HEK293 (cell line): Measurements from ENCODE around the gene ZYG11B.

Experiments
- CTCF ChIA-PET: fragments of 350-600 bp; formaldehyde crosslinking; extraction: SDS; loops from one replicate; lab custom pipeline; 2021; ENCODE audit warnings: antibody characterized with exemption; lab: Yijun Ruan, JAX
- POLR2A ChIA-PET: fragments of 300-600 bp; formaldehyde crosslinking; extraction: SDS; loops from one replicate; lab custom pipeline; 2020; ENCODE audit warnings: antibody characterized with exemption, inconsistent platforms; lab: Yijun Ruan, JAX
- H3K27ac ChIP-seq: fragments of 200-500 bp; sonication (Bioruptor generic); 2 replicates; pipeline ENCODE4 v1.5.1; 2014; ENCODE audit warnings: low read depth, low read length, control low read depth, inconsistent platforms; ENCODE audit errors: extremely low read depth
- H3K36me3 ChIP-seq, 2 experiments: fragments of 200-500 bp in 1 of 2; sonication (Bioruptor generic) in 1 of 2; 1 replicate in 1 of 2; 2 replicates in 1 of 2; pipeline ENCODE4 v1.5.1; 2014 to 2017; ENCODE audit warnings: inconsistent platforms in 2 of 2, low read length in 2 of 2; ENCODE audit not compliant: control insufficient read depth in 2 of 2, insufficient read depth in 1 of 2
- H3K4me1 ChIP-seq: fragments of 200-500 bp; sonication (Bioruptor generic); 2 replicates; pipeline ENCODE4 v1.5.1; 2014; ENCODE audit warnings: mild to moderate bottlenecking, low read length, inconsistent platforms; ENCODE audit not compliant: control insufficient read depth, insufficient read depth
- H3K4me3 ChIP-seq: 2 replicates; pipeline ENCODE4 v1.5.1; 2011; ENCODE audit warnings: low read depth, mild to moderate bottlenecking, control low read depth, low read length, moderate library complexity
- H3K9me3 ChIP-seq: fragments of 200-500 bp; sonication (Bioruptor generic); 2 replicates; pipeline ENCODE4 v1.5.1; 2014; ENCODE audit warnings: low read depth, low read length, inconsistent platforms; ENCODE audit not compliant: control insufficient read depth, insufficient read depth
- GLIS2 ChIP-seq: fragments of 450-650 bp; formaldehyde crosslinking; IDR thresholded peaks from 2 replicates; pipeline ENCODE4 v1.5.1; 2016; ENCODE audit warnings: missing biosample characterization, missing genetic modification characterization
- HOXA7 ChIP-seq: sonication (generic); formaldehyde crosslinking; IDR thresholded peaks from 2 replicates; pipeline ENCODE4 v1.8.1; 2022; ENCODE audit warnings: missing genetic modification reagents, borderline replicate concordance
- HOXC10 ChIP-seq: sonication (generic); formaldehyde crosslinking; IDR thresholded peaks from 2 replicates; pipeline ENCODE4 v1.8.1; 2023; ENCODE audit warnings: mild to moderate bottlenecking, missing genetic modification reagents
- MEIS1 ChIP-seq: sonication (generic); formaldehyde crosslinking; IDR thresholded peaks from 2 replicates; pipeline ENCODE4 v1.8.1; 2022; ENCODE audit warnings: missing genetic modification reagents, mild to moderate bottlenecking, borderline replicate concordance
- MZF1 ChIP-seq: fragments of 450-650 bp; formaldehyde crosslinking; IDR thresholded peaks from 2 replicates; pipeline ENCODE4 v1.5.1; 2017; ENCODE audit warnings: missing biosample characterization, missing genetic modification characterization, borderline replicate concordance
- PRDM1 ChIP-seq: fragments of 450-650 bp; formaldehyde crosslinking; IDR thresholded peaks from 2 replicates; pipeline ENCODE4; 2016; ENCODE audit warnings: missing biosample characterization, missing genetic modification characterization
- SCRT1 ChIP-seq: fragments of 450-650 bp; formaldehyde crosslinking; IDR thresholded peaks from 2 replicates; pipeline ENCODE4 v1.5.1; 2016; ENCODE audit warnings: missing biosample characterization, missing genetic modification characterization, borderline replicate concordance
- SCRT2 ChIP-seq: fragments of 450-650 bp; formaldehyde crosslinking; IDR thresholded peaks from 2 replicates; pipeline ENCODE4 v1.5.1; 2016; ENCODE audit warnings: missing biosample characterization, missing genetic modification characterization
- ZBTB21 ChIP-seq: fragments of 450-650 bp; formaldehyde crosslinking; IDR thresholded peaks from 2 replicates; pipeline ENCODE4 v1.5.1; 2017; ENCODE audit warnings: missing biosample characterization, missing genetic modification characterization
- ZNF140 ChIP-seq: fragments of 450-650 bp; formaldehyde crosslinking; IDR thresholded peaks from 2 replicates; pipeline ENCODE4 v1.5.1; 2016; ENCODE audit warnings: missing biosample characterization, missing genetic modification characterization
- ZNF174 ChIP-seq: fragments of 450-650 bp; formaldehyde crosslinking; IDR thresholded peaks from 2 replicates; pipeline ENCODE4 v1.5.0; 2017; ENCODE audit warnings: missing biosample characterization, mild to moderate bottlenecking, missing genetic modification characterization
- ZNF214 ChIP-seq: fragments of 450-650 bp; formaldehyde crosslinking; IDR thresholded peaks from 2 replicates; pipeline ENCODE4 v1.5.1; 2017; ENCODE audit warnings: missing biosample characterization, mild to moderate bottlenecking, missing genetic modification characterization, borderline replicate concordance
- ZNF23 ChIP-seq: fragments of 450-650 bp; formaldehyde crosslinking; IDR thresholded peaks from 2 replicates; pipeline ENCODE4 v1.5.1; 2016; ENCODE audit warnings: missing biosample characterization, missing genetic modification characterization, borderline replicate concordance
- ZNF311 ChIP-seq: fragments of 450-650 bp; formaldehyde crosslinking; IDR thresholded peaks from 2 replicates; pipeline ENCODE4 v1.5.1; 2017; ENCODE audit warnings: missing biosample characterization, missing genetic modification characterization, borderline replicate concordance
- ZNF350 ChIP-seq: fragments of 450-650 bp; formaldehyde crosslinking; IDR thresholded peaks from 2 replicates; pipeline ENCODE4 v1.5.0; 2017; ENCODE audit warnings: missing biosample characterization, mild to moderate bottlenecking, missing genetic modification characterization
- ZNF366 ChIP-seq: fragments of 450-650 bp; formaldehyde crosslinking; conservative IDR thresholded peaks from 2 replicates; pipeline ENCODE4 v1.5.1; 2016; ENCODE audit warnings: missing biosample characterization, missing genetic modification characterization
- ZNF473 ChIP-seq: fragments of 450-650 bp; formaldehyde crosslinking; IDR thresholded peaks from 2 replicates; pipeline ENCODE4 v1.5.1; 2017; ENCODE audit warnings: missing biosample characterization, missing genetic modification characterization
- ZNF510 ChIP-seq: fragments of 450-650 bp; formaldehyde crosslinking; IDR thresholded peaks from 2 replicates; pipeline ENCODE4 v1.5.1; 2018; ENCODE audit warnings: mild to moderate bottlenecking, missing genetic modification characterization, missing biosample characterization; ENCODE audit not compliant: insufficient replicate concordance
- ZNF530 ChIP-seq: fragments of 450-650 bp; formaldehyde crosslinking; IDR thresholded peaks from 2 replicates; pipeline ENCODE4 v1.5.1; 2016; ENCODE audit warnings: low read depth, missing biosample characterization, missing genetic modification characterization
- ZNF596 ChIP-seq: fragments of 450-650 bp; IDR thresholded peaks from 2 replicates; pipeline ENCODE4 v1.5.0; 2018; ENCODE audit warnings: missing biosample characterization, mild to moderate bottlenecking, missing genetic modification characterization, moderate library complexity
- ZNF624 ChIP-seq: fragments of 450-650 bp; formaldehyde crosslinking; IDR thresholded peaks from 2 replicates; pipeline ENCODE4 v1.5.1; 2017; ENCODE audit warnings: missing biosample characterization, missing genetic modification characterization
- ZNF629 ChIP-seq: fragments of 450-650 bp; formaldehyde crosslinking; IDR thresholded peaks from 2 replicates; pipeline ENCODE4 v1.5.1; 2017; ENCODE audit warnings: missing biosample characterization, missing genetic modification characterization
- ZNF830 ChIP-seq: fragments of 450-650 bp; IDR thresholded peaks from 2 replicates; pipeline ENCODE4 v1.5.0; 2018; ENCODE audit warnings: missing biosample characterization, missing genetic modification characterization, low read depth, mild to moderate bottlenecking, moderate library complexity
- ZSCAN16 ChIP-seq: fragments of 450-650 bp; formaldehyde crosslinking; IDR thresholded peaks from 2 replicates; pipeline ENCODE4 v1.5.1; 2016; ENCODE audit warnings: missing biosample characterization, missing genetic modification characterization
- ZSCAN23 ChIP-seq: fragments of 450-650 bp; formaldehyde crosslinking; IDR thresholded peaks from 2 replicates; pipeline ENCODE4 v1.5.1; 2016; ENCODE audit warnings: missing biosample characterization, missing genetic modification characterization
- TF ChIP-seq, protein P1 (sequence below): fragments of 450-650 bp; formaldehyde crosslinking; IDR thresholded peaks from 2 replicates; pipeline ENCODE4 v1.5.1; 2016; ENCODE audit warnings: missing biosample characterization, missing genetic modification characterization
- TF ChIP-seq, protein P2 (sequence below): fragments of 450-650 bp; formaldehyde crosslinking; IDR thresholded peaks from 2 replicates; pipeline ENCODE4 v1.5.1; 2016; ENCODE audit warnings: missing biosample characterization, missing genetic modification characterization
- TF ChIP-seq, protein P3 (sequence below): fragments of 450-650 bp; formaldehyde crosslinking; IDR thresholded peaks from 2 replicates; pipeline ENCODE4 v1.5.1; 2016; ENCODE audit warnings: missing biosample characterization, missing genetic modification characterization
- TF ChIP-seq, protein P4 (sequence below): fragments of 450-650 bp; formaldehyde crosslinking; IDR thresholded peaks from 2 replicates; pipeline ENCODE4 v1.5.1; 2017; ENCODE audit warnings: missing biosample characterization, missing genetic modification characterization
- TF ChIP-seq, protein P5 (sequence below): fragments of 450-650 bp; formaldehyde crosslinking; IDR thresholded peaks from 2 replicates; pipeline ENCODE4 v1.5.1; 2016; ENCODE audit warnings: missing biosample characterization, missing genetic modification characterization
- TF ChIP-seq, protein P6 (sequence below): fragments of 450-650 bp; formaldehyde crosslinking; IDR thresholded peaks from 2 replicates; pipeline ENCODE4; 2016; ENCODE audit warnings: missing biosample characterization, missing genetic modification characterization

Gene ZYG11B

DNA sequence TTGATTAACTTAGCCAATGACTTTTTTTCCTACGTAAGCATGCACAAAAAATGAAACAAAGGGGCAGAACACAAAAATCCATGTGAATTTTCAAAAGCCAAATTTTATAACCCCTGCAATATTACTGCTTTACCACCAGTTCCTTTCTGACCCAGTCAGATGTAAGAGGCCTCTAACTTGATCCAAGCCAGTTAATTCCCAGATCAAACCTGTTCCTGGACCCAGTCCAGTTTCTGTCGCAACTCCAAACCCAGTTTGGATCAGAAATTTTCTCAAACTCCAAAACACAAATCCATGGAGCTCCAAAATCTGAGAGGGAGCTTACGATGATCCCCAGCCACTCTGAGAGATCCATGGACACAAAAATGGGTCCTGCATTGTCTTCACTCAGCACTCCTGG, 108.5 kb downstream of the ZYG11B start:
- TF ChIP-seq, protein P1, sequence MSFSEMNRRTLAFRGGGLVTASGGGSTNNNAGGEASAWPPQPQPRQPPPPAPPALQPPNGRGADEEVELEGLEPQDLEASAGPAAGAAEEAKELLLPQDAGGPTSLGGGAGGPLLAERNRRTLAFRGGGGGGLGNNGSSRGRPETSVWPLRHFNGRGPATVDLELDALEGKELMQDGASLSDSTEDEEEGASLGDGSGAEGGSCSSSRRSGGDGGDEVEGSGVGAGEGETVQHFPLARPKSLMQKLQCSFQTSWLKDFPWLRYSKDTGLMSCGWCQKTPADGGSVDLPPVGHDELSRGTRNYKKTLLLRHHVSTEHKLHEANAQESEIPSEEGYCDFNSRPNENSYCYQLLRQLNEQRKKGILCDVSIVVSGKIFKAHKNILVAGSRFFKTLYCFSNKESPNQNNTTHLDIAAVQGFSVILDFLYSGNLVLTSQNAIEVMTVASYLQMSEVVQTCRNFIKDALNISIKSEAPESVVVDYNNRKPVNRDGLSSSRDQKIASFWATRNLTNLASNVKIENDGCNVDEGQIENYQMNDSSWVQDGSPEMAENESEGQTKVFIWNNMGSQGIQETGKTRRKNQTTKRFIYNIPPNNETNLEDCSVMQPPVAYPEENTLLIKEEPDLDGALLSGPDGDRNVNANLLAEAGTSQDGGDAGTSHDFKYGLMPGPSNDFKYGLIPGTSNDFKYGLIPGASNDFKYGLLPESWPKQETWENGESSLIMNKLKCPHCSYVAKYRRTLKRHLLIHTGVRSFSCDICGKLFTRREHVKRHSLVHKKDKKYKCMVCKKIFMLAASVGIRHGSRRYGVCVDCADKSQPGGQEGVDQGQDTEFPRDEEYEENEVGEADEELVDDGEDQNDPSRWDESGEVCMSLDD, result no peak
- TF ChIP-seq, protein P2, sequence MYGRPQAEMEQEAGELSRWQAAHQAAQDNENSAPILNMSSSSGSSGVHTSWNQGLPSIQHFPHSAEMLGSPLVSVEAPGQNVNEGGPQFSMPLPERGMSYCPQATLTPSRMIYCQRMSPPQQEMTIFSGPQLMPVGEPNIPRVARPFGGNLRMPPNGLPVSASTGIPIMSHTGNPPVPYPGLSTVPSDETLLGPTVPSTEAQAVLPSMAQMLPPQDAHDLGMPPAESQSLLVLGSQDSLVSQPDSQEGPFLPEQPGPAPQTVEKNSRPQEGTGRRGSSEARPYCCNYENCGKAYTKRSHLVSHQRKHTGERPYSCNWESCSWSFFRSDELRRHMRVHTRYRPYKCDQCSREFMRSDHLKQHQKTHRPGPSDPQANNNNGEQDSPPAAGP, result no peak
- TF ChIP-seq ZNF596 (tag by site-specific recombination), result no peak
- TF ChIP-seq ZNF629 (tag by site-specific recombination), result no peak
- TF ChIP-seq SCRT1, result no peak
- no peak for TF ChIP-seq ZSCAN16
- no peak for TF ChIP-seq ZNF624 (tag by site-specific recombination)
- TF ChIP-seq GLIS2 (tag by site-specific recombination), result no peak
- no peak for TF ChIP-seq ZNF311 (tag by site-specific recombination)
- TF ChIP-seq, protein P3, sequence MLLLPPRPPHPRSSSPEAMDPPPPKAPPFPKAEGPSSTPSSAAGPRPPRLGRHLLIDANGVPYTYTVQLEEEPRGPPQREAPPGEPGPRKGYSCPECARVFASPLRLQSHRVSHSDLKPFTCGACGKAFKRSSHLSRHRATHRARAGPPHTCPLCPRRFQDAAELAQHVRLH (tag by site-specific recombination), result no peak
- no peak for TF ChIP-seq HOXA7 (CRISPR knock-in tag)
- no peak for TF ChIP-seq ZNF174
- no peak for TF ChIP-seq PRDM1 (tag by site-specific recombination)
- TF ChIP-seq ZBTB21, result no peak
- TF ChIP-seq ZNF366 (tag by site-specific recombination), result no peak
- TF ChIP-seq, protein P4, sequence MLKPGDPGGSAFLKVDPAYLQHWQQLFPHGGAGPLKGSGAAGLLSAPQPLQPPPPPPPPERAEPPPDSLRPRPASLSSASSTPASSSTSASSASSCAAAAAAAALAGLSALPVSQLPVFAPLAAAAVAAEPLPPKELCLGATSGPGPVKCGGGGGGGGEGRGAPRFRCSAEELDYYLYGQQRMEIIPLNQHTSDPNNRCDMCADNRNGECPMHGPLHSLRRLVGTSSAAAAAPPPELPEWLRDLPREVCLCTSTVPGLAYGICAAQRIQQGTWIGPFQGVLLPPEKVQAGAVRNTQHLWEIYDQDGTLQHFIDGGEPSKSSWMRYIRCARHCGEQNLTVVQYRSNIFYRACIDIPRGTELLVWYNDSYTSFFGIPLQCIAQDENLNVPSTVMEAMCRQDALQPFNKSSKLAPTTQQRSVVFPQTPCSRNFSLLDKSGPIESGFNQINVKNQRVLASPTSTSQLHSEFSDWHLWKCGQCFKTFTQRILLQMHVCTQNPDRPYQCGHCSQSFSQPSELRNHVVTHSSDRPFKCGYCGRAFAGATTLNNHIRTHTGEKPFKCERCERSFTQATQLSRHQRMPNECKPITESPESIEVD (tag by site-specific recombination), result no peak
- TF ChIP-seq, protein P5, sequence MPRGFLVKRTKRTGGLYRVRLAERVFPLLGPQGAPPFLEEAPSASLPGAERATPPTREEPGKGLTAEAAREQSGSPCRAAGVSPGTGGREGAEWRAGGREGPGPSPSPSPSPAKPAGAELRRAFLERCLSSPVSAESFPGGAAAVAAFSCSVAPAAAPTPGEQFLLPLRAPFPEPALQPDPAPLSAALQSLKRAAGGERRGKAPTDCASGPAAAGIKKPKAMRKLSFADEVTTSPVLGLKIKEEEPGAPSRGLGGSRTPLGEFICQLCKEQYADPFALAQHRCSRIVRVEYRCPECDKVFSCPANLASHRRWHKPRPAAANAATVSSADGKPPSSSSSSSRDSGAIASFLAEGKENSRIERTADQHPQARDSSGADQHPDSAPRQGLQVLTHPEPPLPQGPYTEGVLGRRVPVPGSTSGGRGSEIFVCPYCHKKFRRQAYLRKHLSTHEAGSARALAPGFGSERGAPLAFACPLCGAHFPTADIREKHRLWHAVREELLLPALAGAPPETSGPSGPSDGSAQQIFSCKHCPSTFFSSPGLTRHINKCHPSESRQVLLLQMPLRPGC, result no peak
- TF ChIP-seq SCRT2 (tag by site-specific recombination), result no peak
- no peak for TF ChIP-seq ZSCAN23 (tag by site-specific recombination)
- Histone ChIP-seq H3K4me3 (no peak overlapping the region), H3K36me3 (no peaks in the 10 kb centered on the region), H3K9me3 (no peaks in the 10 kb centered on the region), H3K27ac (no peak overlapping the region), H3K4me1 (no peaks in the 10 kb centered on the region)
- ChIA-PET POLR2A (no interaction called here), CTCF (no interaction called here)

DNA sequence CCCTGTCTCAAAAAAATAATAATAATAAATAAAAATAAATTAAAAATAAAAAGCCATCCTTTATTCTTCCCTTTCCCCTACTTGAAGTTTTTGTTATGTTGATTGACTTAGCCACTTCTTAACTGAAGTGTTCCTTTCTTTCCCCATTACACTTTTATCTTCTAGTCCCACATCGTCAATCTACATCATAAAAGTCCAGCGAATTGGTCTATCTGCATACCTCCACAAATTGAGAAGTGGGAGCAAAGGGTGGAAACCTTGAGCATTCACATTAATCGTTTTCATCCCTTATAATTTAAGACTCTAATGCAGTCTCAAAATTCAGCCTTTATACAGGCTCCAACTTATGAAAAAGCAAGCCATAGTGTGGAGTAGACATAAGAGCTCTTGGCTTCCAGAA, 109.8 kb downstream of the ZYG11B start:
- Histone ChIP-seq H3K27ac (no peak overlapping the region), H3K4me1 (no peaks in the 10 kb centered on the region), H3K9me3 (no peaks in the 10 kb centered on the region), H3K4me3 (no peak overlapping the region), H3K36me3 (no peaks in the 10 kb centered on the region)
- POLR2A ChIA-PET, result no interaction called here
- TF ChIP-seq ZNF350 (no peak), MZF1 (tag by site-specific recombination) (no peak), HOXC10 (no peak), MEIS1 (CRISPR knock-in tag) (no peak), ZNF473 (tag by site-specific recombination) (no peak), ZNF510 (tag by site-specific recombination) (no peak), ZNF530 (tag by site-specific recombination) (no peak), ZNF140 (tag by site-specific recombination) (no peak), ZNF23 (no peak), ZNF830 (tag by site-specific recombination) (no peak), ZNF214 (tag by site-specific recombination) (no peak)
- TF ChIP-seq, protein P6, sequence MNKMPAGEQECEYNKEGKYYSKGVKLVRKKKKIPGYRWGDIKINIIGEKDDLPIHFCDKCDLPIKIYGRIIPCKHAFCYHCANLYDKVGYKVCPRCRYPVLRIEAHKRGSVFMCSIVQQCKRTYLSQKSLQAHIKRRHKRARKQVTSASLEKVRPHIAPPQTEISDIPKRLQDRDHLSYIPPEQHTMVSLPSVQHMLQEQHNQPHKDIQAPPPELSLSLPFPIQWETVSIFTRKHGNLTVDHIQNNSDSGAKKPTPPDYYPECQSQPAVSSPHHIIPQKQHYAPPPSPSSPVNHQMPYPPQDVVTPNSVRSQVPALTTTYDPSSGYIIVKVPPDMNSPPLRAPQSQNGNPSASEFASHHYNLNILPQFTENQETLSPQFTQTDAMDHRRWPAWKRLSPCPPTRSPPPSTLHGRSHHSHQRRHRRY (tag by site-specific recombination), result no peak
- CTCF ChIA-PET, result interaction anchor here (0.8 to 1.3 kb wide), 2 partner anchors 10 to 100 kb away, joined by 3 to 6 read pairs; no protein-coding TSS in a partner anchor
